ENCODE measurements around the gene VWA8. TPM values are rescaled to one million over a fixed set of nuclear protein-coding genes. Genes with fewer than 3 reads are reported as not detected.
"Not testable (repeated sequence)": the region's sequence is repeated elsewhere in the genome, so short reads cannot be mapped to it uniquely, and the experiment has no call there.

The VWA8 gene
- polyA plus RNA-seq, 1 donor (not counting 4 experiments of a cell fraction or from before 2014, with no cell fraction given), result 17.8 TPM

DNA sequence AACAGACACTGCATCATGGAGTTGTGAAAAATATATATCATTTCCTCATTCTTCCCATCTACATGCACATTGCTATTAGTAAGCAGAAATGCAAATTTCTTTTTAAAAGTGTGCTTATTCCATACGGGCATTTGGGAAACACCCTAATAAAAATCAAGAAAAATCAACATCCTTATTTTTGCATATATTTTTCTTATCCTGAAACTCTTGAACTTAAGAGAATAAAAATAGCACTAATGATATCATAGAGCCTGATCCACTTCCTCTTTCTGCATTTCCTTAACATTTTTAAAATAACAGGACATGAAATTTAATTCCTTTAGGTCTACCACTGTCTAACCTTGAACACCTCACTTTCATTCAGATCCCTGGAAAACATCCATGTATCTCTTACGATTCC, 123.3 kb downstream of the VWA8 start:
- no peaks in the 10 kb centered on the region for H3K4me1 ChIP-seq (ENCODE audit: control insufficient read depth, extremely low read depth, insufficient read depth, low read length)
- dilution Hi-C loops (cut with MboI; ENCODE audit: extremely low pct_ligation_motif_present, low sequenced_read_pairs), result no loop called here
- H3K27me3 ChIP-seq (ENCODE audit: control insufficient read depth, extremely low read depth, insufficient read depth, low read length), result no peaks in the 10 kb centered on the region
- H3K9me1 ChIP-seq (ENCODE audit: control insufficient read depth, extremely low read depth, insufficient read depth, low read length), result no peaks in the 10 kb centered on the region
- no peaks in the 10 kb centered on the region for H4K20me1 ChIP-seq (ENCODE audit: control insufficient read depth, extremely low read depth, insufficient read depth, low read length)
- FAIRE-seq, result no peak
- H3K36me3 ChIP-seq (ENCODE audit: control insufficient read depth in 2 of 2, extremely low read depth in 1 of 2, insufficient read depth in 2 of 2, low read length in 2 of 2), result peaks cover 4% of the 10 kb centered on the region in 2 experiments
- H3K79me2 ChIP-seq (ENCODE audit: control insufficient read depth, insufficient read depth, low read length), result no peaks in the 10 kb centered on the region
- H3K4me3 ChIP-seq (ENCODE audit: control insufficient read depth in 2 of 3, extremely low read depth in 1 of 3, insufficient read depth in 2 of 3, low read depth in 1 of 3, low read length in 3 of 3), result no peak overlapping the region
- no peak for DNase-seq (ENCODE audit: low read depth, low spot score)
- H3K9ac ChIP-seq (ENCODE audit: control insufficient read depth, extremely low read depth, insufficient read depth, low read length), result no peak overlapping the region
- no peak overlapping the region for H3K27ac ChIP-seq (ENCODE audit: control insufficient read depth, insufficient read depth, low read length)
- H2AFZ ChIP-seq (ENCODE audit: control insufficient read depth, low read length), result no peak overlapping the region
- TF ChIP-seq, protein P1, sequence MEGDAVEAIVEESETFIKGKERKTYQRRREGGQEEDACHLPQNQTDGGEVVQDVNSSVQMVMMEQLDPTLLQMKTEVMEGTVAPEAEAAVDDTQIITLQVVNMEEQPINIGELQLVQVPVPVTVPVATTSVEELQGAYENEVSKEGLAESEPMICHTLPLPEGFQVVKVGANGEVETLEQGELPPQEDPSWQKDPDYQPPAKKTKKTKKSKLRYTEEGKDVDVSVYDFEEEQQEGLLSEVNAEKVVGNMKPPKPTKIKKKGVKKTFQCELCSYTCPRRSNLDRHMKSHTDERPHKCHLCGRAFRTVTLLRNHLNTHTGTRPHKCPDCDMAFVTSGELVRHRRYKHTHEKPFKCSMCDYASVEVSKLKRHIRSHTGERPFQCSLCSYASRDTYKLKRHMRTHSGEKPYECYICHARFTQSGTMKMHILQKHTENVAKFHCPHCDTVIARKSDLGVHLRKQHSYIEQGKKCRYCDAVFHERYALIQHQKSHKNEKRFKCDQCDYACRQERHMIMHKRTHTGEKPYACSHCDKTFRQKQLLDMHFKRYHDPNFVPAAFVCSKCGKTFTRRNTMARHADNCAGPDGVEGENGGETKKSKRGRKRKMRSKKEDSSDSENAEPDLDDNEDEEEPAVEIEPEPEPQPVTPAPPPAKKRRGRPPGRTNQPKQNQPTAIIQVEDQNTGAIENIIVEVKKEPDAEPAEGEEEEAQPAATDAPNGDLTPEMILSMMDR (optimal IDR thresholded peaks at IDR 0.05 in 1 of 3, IDR thresholded peaks at IDR 0.05 in 1 of 3, conservative IDR thresholded peaks at IDR 0.05 in 1 of 3; ENCODE audit: extremely low read depth in 1 of 3, insufficient read depth in 2 of 3, low read length in 3 of 3), result no peak
- no peak for TF ChIP-seq EZH2 (IDR thresholded peaks at IDR 0.05; ENCODE audit: low read length)
- H3K4me2 ChIP-seq (ENCODE audit: control insufficient read depth, extremely low read depth, insufficient read depth, low read depth, low read length), result no peak overlapping the region
- H3K9me3 ChIP-seq (ENCODE audit: control insufficient read depth, low read depth, low read length), result no peaks in the 10 kb centered on the region

DNA sequence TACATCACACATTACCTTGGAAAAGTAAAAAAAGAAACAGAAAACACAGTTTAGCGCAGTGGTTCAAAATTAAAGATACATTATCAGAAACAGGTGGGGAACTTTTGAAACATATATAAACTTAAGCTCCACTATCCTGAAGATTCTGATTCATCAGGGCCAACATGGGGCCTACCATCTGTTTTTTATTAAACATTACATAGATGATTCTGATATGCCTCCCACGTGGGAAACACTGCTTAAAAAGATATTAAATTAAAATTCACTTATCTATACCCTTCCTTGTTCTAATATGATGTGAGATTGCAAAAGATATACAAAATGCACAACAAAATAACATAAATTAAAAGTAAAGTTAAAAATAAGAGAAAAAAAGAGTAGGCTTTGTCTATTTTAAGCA, 125.0 kb downstream of the VWA8 start:
- peaks cover 4 to 6% of the 10 kb centered on the region in 2 experiments for H3K36me3 ChIP-seq (ENCODE audit: control insufficient read depth in 2 of 2, extremely low read depth in 1 of 2, insufficient read depth in 2 of 2, low read length in 2 of 2)

DNA sequence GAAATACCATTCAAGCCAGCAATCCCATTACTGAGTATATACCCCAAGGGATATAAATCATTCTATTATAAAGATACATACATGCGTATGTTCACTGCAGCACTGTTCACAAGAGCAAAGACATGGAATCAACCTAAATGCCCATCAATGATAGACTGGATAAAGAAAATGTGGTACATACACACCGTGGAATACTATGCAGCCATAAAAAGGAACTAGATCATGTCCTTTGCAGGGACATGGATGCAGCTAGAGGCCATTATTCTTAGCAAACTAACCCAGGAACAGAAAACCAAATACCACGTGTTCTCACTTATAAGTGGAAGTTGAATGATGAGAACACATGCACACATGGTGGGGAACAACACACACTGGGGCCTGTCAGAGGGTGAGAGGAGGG, 126.2 kb downstream of the VWA8 start:
- H3K27me3 ChIP-seq (ENCODE audit: control insufficient read depth, extremely low read depth, insufficient read depth, low read length); H3K79me2 ChIP-seq (ENCODE audit: control insufficient read depth, insufficient read depth, low read length); DNase-seq (ENCODE audit: low read depth, low spot score); H3K4me3 ChIP-seq (ENCODE audit: control insufficient read depth in 2 of 3, extremely low read depth in 1 of 3, insufficient read depth in 2 of 3, low read depth in 1 of 3, low read length in 3 of 3); H3K9me3 ChIP-seq (ENCODE audit: control insufficient read depth, low read depth, low read length); H3K9ac ChIP-seq (ENCODE audit: control insufficient read depth, extremely low read depth, insufficient read depth, low read length); H3K9me1 ChIP-seq (ENCODE audit: control insufficient read depth, extremely low read depth, insufficient read depth, low read length); H2AFZ ChIP-seq (ENCODE audit: control insufficient read depth, low read length); dilution Hi-C loops (cut with MboI; ENCODE audit: extremely low pct_ligation_motif_present, low sequenced_read_pairs); H3K36me3 ChIP-seq (ENCODE audit: control insufficient read depth in 2 of 2, extremely low read depth in 1 of 2, insufficient read depth in 2 of 2, low read length in 2 of 2); H3K4me1 ChIP-seq (ENCODE audit: control insufficient read depth, extremely low read depth, insufficient read depth, low read length); FAIRE-seq; H4K20me1 ChIP-seq (ENCODE audit: control insufficient read depth, extremely low read depth, insufficient read depth, low read length); H3K27ac ChIP-seq (ENCODE audit: control insufficient read depth, insufficient read depth, low read length); H3K4me2 ChIP-seq (ENCODE audit: control insufficient read depth, extremely low read depth, insufficient read depth, low read depth, low read length): not testable (repeated sequence)

More for the DNA sequence above, 125.0 kb downstream of the VWA8 start:
- no peak overlapping the region for H2AFZ ChIP-seq (ENCODE audit: control insufficient read depth, low read length)
- no peak overlapping the region for H3K4me3 ChIP-seq (ENCODE audit: control insufficient read depth in 2 of 3, extremely low read depth in 1 of 3, insufficient read depth in 2 of 3, low read depth in 1 of 3, low read length in 3 of 3)
- H3K4me2 ChIP-seq (ENCODE audit: control insufficient read depth, extremely low read depth, insufficient read depth, low read depth, low read length), result no peak overlapping the region
- H3K9me3 ChIP-seq (ENCODE audit: control insufficient read depth, low read depth, low read length), result no peaks in the 10 kb centered on the region
- DNase-seq (ENCODE audit: low read depth, low spot score) (no peak), FAIRE-seq (no peak)
- no peaks in the 10 kb centered on the region for H3K4me1 ChIP-seq (ENCODE audit: control insufficient read depth, extremely low read depth, insufficient read depth, low read length)
- H3K79me2 ChIP-seq (ENCODE audit: control insufficient read depth, insufficient read depth, low read length), result no peaks in the 10 kb centered on the region
- H3K27ac ChIP-seq (ENCODE audit: control insufficient read depth, insufficient read depth, low read length), result no peak overlapping the region
- dilution Hi-C loops (cut with MboI; ENCODE audit: extremely low pct_ligation_motif_present, low sequenced_read_pairs), result no loop called here
- no peaks in the 10 kb centered on the region for H3K9me1 ChIP-seq (ENCODE audit: control insufficient read depth, extremely low read depth, insufficient read depth, low read length)
- H4K20me1 ChIP-seq (ENCODE audit: control insufficient read depth, extremely low read depth, insufficient read depth, low read length), result no peaks in the 10 kb centered on the region
- TF ChIP-seq, protein P1 (optimal IDR thresholded peaks at IDR 0.05 in 1 of 3, IDR thresholded peaks at IDR 0.05 in 1 of 3, conservative IDR thresholded peaks at IDR 0.05 in 1 of 3; ENCODE audit: extremely low read depth in 1 of 3, insufficient read depth in 2 of 3, low read length in 3 of 3), result no peak
- no peak for TF ChIP-seq EZH2 (IDR thresholded peaks at IDR 0.05; ENCODE audit: low read length)
- no peaks in the 10 kb centered on the region for H3K27me3 ChIP-seq (ENCODE audit: control insufficient read depth, extremely low read depth, insufficient read depth, low read length)
- no peak overlapping the region for H3K9ac ChIP-seq (ENCODE audit: control insufficient read depth, extremely low read depth, insufficient read depth, low read length)
